ENCODE results near the gene PRR5.

PRR5 gene

GRCh38 chr22:44711690-44712555 lies 9.9 kb downstream of the PRR5 start:
- in situ Hi-C loops (cut with MboI; ENCODE audit: low sequenced_read_pairs) = no loop called here

GRCh38 chr22:44712962-44713361 lies 11.0 kb downstream of the PRR5 start:
- in situ Hi-C loops (cut with MboI; ENCODE audit: low sequenced_read_pairs) = no loop called here

GRCh38 chr22:44714703-44715350 lies 12.8 kb downstream of the PRR5 start:
- in situ Hi-C loops (cut with MboI; ENCODE audit: low sequenced_read_pairs) = no loop called here

- in situ Hi-C loops (cut with MboI; ENCODE audit: low sequenced_read_pairs) = no loop called here
Measured at GRCh38 chr22:44718418-44718817, 16.4 kb downstream of the PRR5 start.

GRCh38 chr22:44719586-44720368 lies 17.8 kb downstream of the PRR5 start:
- in situ Hi-C loops (cut with MboI; ENCODE audit: low sequenced_read_pairs) = no loop called here

- in situ Hi-C loops (cut with MboI; ENCODE audit: low sequenced_read_pairs) = no loop called here
Measured at GRCh38 chr22:44721213-44721612, 19.2 kb downstream of the PRR5 start.

- in situ Hi-C loops (cut with MboI; ENCODE audit: low sequenced_read_pairs) = no loop called here
Measured at GRCh38 chr22:44722611-44723010, 20.6 kb downstream of the PRR5 start.

- in situ Hi-C loops (cut with MboI; ENCODE audit: low sequenced_read_pairs) = no loop called here
Measured at GRCh38 chr22:44723801-44724200, 21.8 kb downstream of the PRR5 start.

GRCh38 chr22:44724416-44724815 lies 22.4 kb downstream of the PRR5 start:
- in situ Hi-C loops (cut with MboI; ENCODE audit: low sequenced_read_pairs) = no loop called here

- in situ Hi-C loops (cut with MboI; ENCODE audit: low sequenced_read_pairs) = no loop called here
Measured at GRCh38 chr22:44724859-44725258, 22.9 kb downstream of the PRR5 start.

- in situ Hi-C loops (cut with MboI; ENCODE audit: low sequenced_read_pairs) = no loop called here
Measured at GRCh38 chr22:44726439-44726838, 24.4 kb downstream of the PRR5 start.

- in situ Hi-C loops (cut with MboI; ENCODE audit: low sequenced_read_pairs) = no loop called here
Measured at GRCh38 chr22:44727148-44727547, 25.1 kb downstream of the PRR5 start.

GRCh38 chr22:44727709-44728108 lies 25.7 kb downstream of the PRR5 start:
- in situ Hi-C loops (cut with MboI; ENCODE audit: low sequenced_read_pairs) = no loop called here

- in situ Hi-C loops (cut with MboI; ENCODE audit: low sequenced_read_pairs) = no loop called here
Measured at GRCh38 chr22:44728761-44729324, 26.8 kb downstream of the PRR5 start.

- in situ Hi-C loops (cut with MboI; ENCODE audit: low sequenced_read_pairs) = no loop called here
Measured at GRCh38 chr22:44729391-44730021, 27.5 kb downstream of the PRR5 start.

GRCh38 chr22:44730022-44730393 lies 28.0 kb downstream of the PRR5 start:
- in situ Hi-C loops (cut with MboI; ENCODE audit: low sequenced_read_pairs) = no loop called here

GRCh38 chr22:44730490-44731356 lies 28.7 kb downstream of the PRR5 start:
- in situ Hi-C loops (cut with MboI; ENCODE audit: low sequenced_read_pairs) = no loop called here

GRCh38 chr22:44731357-44731970 lies 29.5 kb downstream of the PRR5 start:
- in situ Hi-C loops (cut with MboI; ENCODE audit: low sequenced_read_pairs) = no loop called here

GRCh38 chr22:44732017-44732561 lies 30.1 kb downstream of the PRR5 start:
- in situ Hi-C loops (cut with MboI; ENCODE audit: low sequenced_read_pairs) = no loop called here
